Pancreas (tissue), 10 donors: ENCODE results near the gene EIF4G3. TPM values are rescaled to one million over a fixed set of nuclear protein-coding genes. Genes with fewer than 3 reads are reported as not detected.

Experiments used
- ATAC-seq, 4 donors: fragments of 200-7000 bp; cut with Tn5 transposase; one replicate each; pipeline versions ENCODE4 v1.8.0 to v1.9.1; 2020; ENCODE audit warnings: mild to moderate bottlenecking in 4 of 4, moderate library complexity in 4 of 4
- DNase-seq, 6 donors: peaks; one replicate each; pipeline ENCODE4 v3.0.0-alpha.2; 2020
- FAIRE-seq: peaks from 2 replicates; lab custom pipeline; 2012; peaks lifted over from hg19 to GRCh38; lab: Jason Lieb, UNC
- H3K27ac ChIP-seq, 4 donors: fragments of 200-600 bp; sonication (generic); 1 replicate in 3 of 4; 2 replicates in 1 of 4; pipeline versions ENCODE4 v1.5.0 to v1.8.0; 2020
- H3K27me3 ChIP-seq, 4 donors: fragments of 200-600 bp; one replicate each; pipeline ENCODE4 v1.8.0; 2021
- H3K36me3 ChIP-seq, 3 donors: fragments of 200-600 bp; sonication (generic) in 1 of 3; one replicate each; pipeline versions ENCODE4 v1.5.0 to v1.8.0; 2020 to 2021
- H3K4me1 ChIP-seq, 3 donors: fragments of 200-600 bp; one replicate each; pipeline ENCODE4 v1.8.0; 2021
- H3K4me3 ChIP-seq, 4 donors: fragments of 200-600 bp; sonication (generic) in 2 of 4; one replicate each; pipeline versions ENCODE4 v1.5.0 to v1.8.0; 2020 to 2021
- H3K9me3 ChIP-seq, 4 donors: fragments of 200-600 bp; one replicate each; pipeline ENCODE4 v1.8.0; 2021
- WGBS, 2 donors: extraction: QIAGEN DNeasy Blood & Tissue Kit; methylation state at CpG; one replicate each; pipeline ENCODE4 v1.1.7; 2013; 5-methylcytosine and 5-hydroxymethylcytosine counted together
- intact Hi-C, 3 donors: fragments of 100-400 bp; cut with DNase I; formaldehyde crosslinking; loops; one replicate each; pipeline versions ENCODE4 v1.11.1 to v1.14.2; 2022
- polyA plus RNA-seq, 2 donors: library from polyadenylated mRNA; stranded (reverse); fragments of 200-250 nt; gene quantifications; one replicate each; pipeline ENCODE4 v1.2.3, GENCODE V29; 2013
- total RNA-seq, 6 donors: library from RNA; stranded (reverse); fragmentation: NEBNext Ultra II Directional in 4 of 6; extraction: Animal tissue kit (Norgen Biotek cat#: 25700) in 4 of 6; gene quantifications; one replicate each; pipeline versions ENCODE4 v1.2.1 to v1.2.4, GENCODE V29; 2021 to 2023
- TF ChIP-seq, protein P1 (sequence below), 4 donors: fragments of 200-600 bp; sonication (generic) in 3 of 4; IDR thresholded peaks; one replicate each; pipeline versions ENCODE4 v1.5.0 to v1.8.0; 2021; ENCODE audit warnings: antibody characterized with exemption in 4 of 4
- donor health status: healthy with polysubstance abuse.
- donor health status: DM: no; HTN: no; CAD: no; lungs with moderate emphysema.
- donor health status: DM: no; HTN: no; CAD: no.
- donor health status: control.
- donor health status: control.
- donor health status: Bipolar disorder and iron deficiency.
- donor health status: DM: yes; HTN: yes; CAD: no.
- donor health status: DM: no; HTN: no; CAD: no.
- donor health status: DM: no; HTN: no; CAD: no.
- donor health status: DM: yes; HTN: yes; CAD: no.

EIF4G3 gene
- total and polyA plus RNA-seq, 8 donors = 9.6 to 22.7 (median 13.8) TPM

DNA sequence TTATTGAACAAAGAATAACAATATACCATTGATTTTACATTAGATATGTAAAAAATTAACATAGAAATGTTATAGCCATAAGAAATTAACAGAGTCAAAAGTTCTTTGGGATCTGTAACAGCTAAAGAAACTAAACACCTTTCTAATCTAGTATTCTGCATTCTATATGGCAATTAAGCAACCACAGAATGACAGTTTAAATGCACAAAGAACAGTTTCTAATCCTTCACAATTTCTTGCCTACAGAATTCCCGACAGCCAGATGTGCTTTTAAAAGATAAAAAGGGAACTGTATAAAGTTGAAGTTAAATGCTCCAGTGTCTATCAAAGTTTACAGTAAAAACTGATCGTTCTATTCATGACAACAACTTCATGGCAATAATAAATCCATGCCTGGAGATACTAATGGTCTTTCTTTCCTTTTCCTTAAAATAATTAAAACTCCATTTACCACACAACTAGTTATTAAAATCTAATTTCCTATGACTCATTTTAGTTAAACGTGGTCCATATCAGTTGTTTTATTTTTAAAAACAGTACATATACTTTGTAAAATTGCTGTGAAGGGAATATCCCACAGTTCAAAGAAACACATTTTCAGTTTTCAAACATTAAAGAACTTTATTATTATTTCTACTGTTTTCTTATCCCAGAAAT, 110.2 kb downstream of the EIF4G3 start:
- FAIRE-seq (no peak), ATAC-seq (no peak), DNase-seq (no peak)
- no peaks in the 10 kb centered on the region for H3K27me3 ChIP-seq
- 54 to 55% methylated on average over 3 of the region's 3 CpGs for WGBS, 2 donors
- intact Hi-C loops = no loop called here
- no peaks in the 10 kb centered on the region for H3K9me3 ChIP-seq
- TF ChIP-seq, protein P1, sequence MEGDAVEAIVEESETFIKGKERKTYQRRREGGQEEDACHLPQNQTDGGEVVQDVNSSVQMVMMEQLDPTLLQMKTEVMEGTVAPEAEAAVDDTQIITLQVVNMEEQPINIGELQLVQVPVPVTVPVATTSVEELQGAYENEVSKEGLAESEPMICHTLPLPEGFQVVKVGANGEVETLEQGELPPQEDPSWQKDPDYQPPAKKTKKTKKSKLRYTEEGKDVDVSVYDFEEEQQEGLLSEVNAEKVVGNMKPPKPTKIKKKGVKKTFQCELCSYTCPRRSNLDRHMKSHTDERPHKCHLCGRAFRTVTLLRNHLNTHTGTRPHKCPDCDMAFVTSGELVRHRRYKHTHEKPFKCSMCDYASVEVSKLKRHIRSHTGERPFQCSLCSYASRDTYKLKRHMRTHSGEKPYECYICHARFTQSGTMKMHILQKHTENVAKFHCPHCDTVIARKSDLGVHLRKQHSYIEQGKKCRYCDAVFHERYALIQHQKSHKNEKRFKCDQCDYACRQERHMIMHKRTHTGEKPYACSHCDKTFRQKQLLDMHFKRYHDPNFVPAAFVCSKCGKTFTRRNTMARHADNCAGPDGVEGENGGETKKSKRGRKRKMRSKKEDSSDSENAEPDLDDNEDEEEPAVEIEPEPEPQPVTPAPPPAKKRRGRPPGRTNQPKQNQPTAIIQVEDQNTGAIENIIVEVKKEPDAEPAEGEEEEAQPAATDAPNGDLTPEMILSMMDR (IDR thresholded peaks at IDR 0.05) = no peak
- no peak overlapping the region for H3K4me3 ChIP-seq
- no peaks in the 10 kb centered on the region for H3K36me3 ChIP-seq
- H3K27ac ChIP-seq = no peak overlapping the region
- no peaks in the 10 kb centered on the region for H3K4me1 ChIP-seq

DNA sequence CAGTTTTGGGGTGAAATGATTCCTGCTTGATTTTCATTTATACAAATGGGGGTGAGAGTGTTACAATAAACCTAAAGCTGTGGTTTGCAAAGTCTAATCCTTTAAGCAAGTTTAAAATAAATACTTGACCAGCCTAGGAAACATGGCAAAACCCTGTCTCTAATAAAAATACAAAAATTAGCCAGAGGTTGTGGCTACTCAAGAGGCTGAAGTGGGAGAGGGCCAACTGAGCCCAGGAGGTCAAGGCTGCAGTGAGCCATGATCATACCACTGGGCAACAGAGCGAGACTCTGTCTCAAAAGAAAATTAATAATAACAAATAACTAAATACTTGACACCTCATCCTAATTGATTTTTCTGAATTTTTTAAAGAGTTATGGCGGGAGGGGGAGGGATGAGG, 110.8 kb downstream of the EIF4G3 start:
- intact Hi-C loops = no loop called here
- Histone ChIP-seq H3K27ac (no peak overlapping the region), H3K4me1 (no peaks in the 10 kb centered on the region), H3K36me3 (no peaks in the 10 kb centered on the region), H3K9me3 (no peaks in the 10 kb centered on the region), H3K27me3 (no peaks in the 10 kb centered on the region), H3K4me3 (no peak overlapping the region)
- ATAC-seq = no peak
- no peak for FAIRE-seq
- no peak for DNase-seq
- TF ChIP-seq, protein P1 (IDR thresholded peaks at IDR 0.05) = no peak
- 94% methylated on average over 2 of the region's 2 CpGs for WGBS, 2 donors

DNA sequence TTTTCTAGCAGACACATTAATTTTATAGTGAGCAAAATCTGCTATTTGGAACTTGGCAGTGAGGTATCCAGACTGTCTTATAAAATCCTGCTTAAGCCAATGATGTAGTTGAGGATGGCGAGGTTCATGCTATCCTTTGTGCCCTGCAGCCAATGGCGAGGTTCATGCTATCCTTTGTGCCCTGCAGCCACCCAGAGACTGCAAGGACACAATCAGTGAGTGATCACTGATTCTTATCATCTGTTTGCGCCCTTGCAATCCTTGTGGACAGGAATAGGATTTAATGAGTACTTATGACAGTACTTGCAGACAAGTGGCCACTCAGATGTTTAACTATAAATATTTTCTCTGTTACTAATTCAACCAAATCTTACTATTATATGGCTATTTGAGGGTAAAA, 112.6 kb downstream of the EIF4G3 start:
- H3K27me3 ChIP-seq = no peaks in the 10 kb centered on the region
- no peaks in the 10 kb centered on the region for H3K9me3 ChIP-seq
- TF ChIP-seq, protein P1 (IDR thresholded peaks at IDR 0.05) = no peak
- H3K4me1 ChIP-seq = no peaks in the 10 kb centered on the region
- ATAC-seq (no peak), FAIRE-seq (no peak), DNase-seq (no peak)
- intact Hi-C loops = no loop called here
- 93 to 96% methylated on average over 3 of the region's 3 CpGs for WGBS, 2 donors
- H3K4me3 ChIP-seq = no peak overlapping the region
- H3K27ac ChIP-seq = no peak overlapping the region
- H3K36me3 ChIP-seq = no peaks in the 10 kb centered on the region

DNA sequence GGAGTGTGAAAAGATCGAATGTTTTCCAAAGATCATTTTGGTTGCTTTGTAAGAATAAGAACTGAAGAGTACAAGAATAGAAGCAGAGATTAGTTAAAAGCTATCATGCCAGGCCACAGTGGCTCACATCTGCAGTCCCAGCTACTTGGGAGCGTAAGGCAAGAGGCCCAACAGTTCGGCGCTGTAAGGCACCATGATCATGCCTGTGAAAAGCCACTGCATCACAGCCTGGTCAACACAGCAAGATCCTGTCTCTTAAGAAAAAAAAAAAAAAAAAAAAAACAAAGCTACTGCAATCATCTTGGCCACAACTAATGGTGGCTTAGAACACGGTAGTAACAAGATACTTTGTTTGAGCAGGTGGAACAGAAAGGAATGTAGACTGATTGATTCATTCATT, 116.2 kb downstream of the EIF4G3 start:
- Histone ChIP-seq H3K4me1 (peaks cover 0 to 5% (median 0%) of the 10 kb centered on the region in 3 donors), H3K27me3 (no peaks in the 10 kb centered on the region), H3K36me3 (no peaks in the 10 kb centered on the region), H3K9me3 (no peaks in the 10 kb centered on the region), H3K27ac (no peak overlapping the region), H3K4me3 (no peak overlapping the region)
- 86 to 89% methylated on average over 5 of the region's 5 CpGs for WGBS, 2 donors
- TF ChIP-seq, protein P1 (IDR thresholded peaks at IDR 0.05) = no peak
- intact Hi-C loops = no loop called here
- no peak for DNase-seq
- no peak for ATAC-seq
- FAIRE-seq = no peak

DNA sequence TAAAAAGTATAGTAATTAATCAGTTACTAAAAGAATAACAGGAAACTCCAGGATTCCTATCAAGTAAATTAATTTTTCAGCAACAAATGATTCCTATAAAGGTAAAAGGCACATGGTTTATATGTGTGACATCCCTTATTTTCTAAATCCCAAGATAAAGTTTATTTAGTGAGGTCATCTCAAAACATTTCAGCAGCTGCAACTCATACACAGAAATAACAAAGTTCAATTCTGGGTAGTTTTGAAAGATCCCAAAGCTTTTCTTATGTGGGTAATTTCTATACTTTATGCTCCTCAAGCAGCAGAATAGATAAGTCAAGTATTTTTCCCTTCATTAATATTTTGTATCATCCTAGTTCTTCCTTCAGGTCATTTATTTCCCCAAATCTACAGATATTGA, 117.7 kb downstream of the EIF4G3 start:
- no peak for ATAC-seq
- TF ChIP-seq, protein P1 (IDR thresholded peaks at IDR 0.05) = no peak
- intact Hi-C loops = no loop called here

More for the DNA sequence above, 117.7 kb downstream of the EIF4G3 start:
- H3K27me3 ChIP-seq = no peaks in the 10 kb centered on the region
- FAIRE-seq (no peak), DNase-seq (no peak)
- no peaks in the 10 kb centered on the region for H3K36me3 ChIP-seq
- no peak overlapping the region for H3K27ac ChIP-seq
- peaks cover 0 to 5% (median 0%) of the 10 kb centered on the region in 3 donors for H3K4me1 ChIP-seq
- no peak overlapping the region for H3K4me3 ChIP-seq
- H3K9me3 ChIP-seq = no peaks in the 10 kb centered on the region
